ENCODE results near the gene PRR35. TPM values are rescaled to one million over a fixed set of nuclear protein-coding genes. Genes with fewer than 3 reads are reported as not detected.

PRR35 gene
- total RNA-seq, 8 experiments from 2014 or later = 0.05 to 0.85 (median 0.24) TPM; not detected in 3

DNA sequence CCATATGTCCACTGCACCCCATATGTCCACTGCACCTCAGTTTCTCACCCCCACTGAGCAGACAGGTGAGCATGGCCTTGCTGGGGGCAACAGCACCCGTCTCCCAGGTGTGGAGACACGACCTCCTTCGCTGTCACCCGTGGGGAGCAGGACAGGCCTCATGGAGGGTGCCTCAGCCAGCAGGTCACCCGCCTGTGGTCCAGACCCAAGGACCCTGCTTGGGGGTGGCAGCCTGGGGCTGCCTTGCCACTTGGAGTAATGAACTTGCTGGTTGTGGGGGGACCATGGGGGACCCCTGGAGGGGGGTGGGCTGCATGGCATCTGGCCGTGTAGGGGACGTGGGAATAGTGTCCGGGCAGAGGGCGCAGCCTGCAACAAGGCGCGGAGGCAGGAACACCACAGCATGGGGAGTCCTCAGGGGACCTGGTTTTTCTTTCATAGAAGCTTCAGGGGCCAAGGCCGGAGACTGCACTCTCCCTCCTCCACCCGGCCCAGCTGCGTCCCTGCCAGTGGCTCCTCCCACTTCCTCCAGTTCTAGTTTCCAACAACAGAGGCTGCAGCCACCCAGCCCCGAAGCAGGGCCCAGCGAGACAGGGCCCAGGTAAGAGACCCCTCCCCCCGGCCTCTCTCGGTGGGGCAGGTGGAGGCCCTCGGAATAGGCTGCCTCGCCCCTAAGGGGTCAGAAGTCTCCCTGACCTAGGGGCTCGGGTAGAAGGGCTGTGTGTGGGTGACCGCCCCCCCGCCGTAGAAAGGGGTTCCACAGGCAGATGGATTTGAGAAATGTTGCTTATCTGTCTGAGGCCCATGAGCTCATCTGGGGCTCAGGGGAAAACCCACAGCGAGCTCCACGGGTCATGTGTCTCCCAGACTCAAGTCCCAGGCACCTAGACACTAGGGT is 6.5 kb downstream of the PRR35 start, which contains the start of gene NHLRC4:
NHLRC4 (plus strand) TSS at position 531 of the 898 bp plus-strand sequence. CDS start 1,043 bp downstream, outside the sequence.
- peak; percentile 21 to 56 (median 45) for ATAC-seq (replicated peaks in 6 of 8)
- Histone ChIP-seq H3K27ac (peak within 1 kb of the TSS in 1 of 2 donors; percentile 80), H3K4me3 (peak within 1 kb of the TSS in 1 of 5 donors; percentile 4), H3K4me1 (replicated peaks in 1 of 2) (peaks cover 38% of the 10 kb centered on the region in 2 donors)
- WGBS, 10 experiments = 0 to 22% (median 0%) methylated on average over 1 to 6 of the region's 26 CpGs; no CpG with 5 or more reads in 7 of the 10 experiments
- in situ Hi-C loops (cut with MboI; ENCODE audit: low pct_unique_long_range_greater_than_20kb in 2 of 9, low sequenced_read_pairs in 9 of 9, unreplicated experiment in 9 of 9) = no loop called here

DNA sequence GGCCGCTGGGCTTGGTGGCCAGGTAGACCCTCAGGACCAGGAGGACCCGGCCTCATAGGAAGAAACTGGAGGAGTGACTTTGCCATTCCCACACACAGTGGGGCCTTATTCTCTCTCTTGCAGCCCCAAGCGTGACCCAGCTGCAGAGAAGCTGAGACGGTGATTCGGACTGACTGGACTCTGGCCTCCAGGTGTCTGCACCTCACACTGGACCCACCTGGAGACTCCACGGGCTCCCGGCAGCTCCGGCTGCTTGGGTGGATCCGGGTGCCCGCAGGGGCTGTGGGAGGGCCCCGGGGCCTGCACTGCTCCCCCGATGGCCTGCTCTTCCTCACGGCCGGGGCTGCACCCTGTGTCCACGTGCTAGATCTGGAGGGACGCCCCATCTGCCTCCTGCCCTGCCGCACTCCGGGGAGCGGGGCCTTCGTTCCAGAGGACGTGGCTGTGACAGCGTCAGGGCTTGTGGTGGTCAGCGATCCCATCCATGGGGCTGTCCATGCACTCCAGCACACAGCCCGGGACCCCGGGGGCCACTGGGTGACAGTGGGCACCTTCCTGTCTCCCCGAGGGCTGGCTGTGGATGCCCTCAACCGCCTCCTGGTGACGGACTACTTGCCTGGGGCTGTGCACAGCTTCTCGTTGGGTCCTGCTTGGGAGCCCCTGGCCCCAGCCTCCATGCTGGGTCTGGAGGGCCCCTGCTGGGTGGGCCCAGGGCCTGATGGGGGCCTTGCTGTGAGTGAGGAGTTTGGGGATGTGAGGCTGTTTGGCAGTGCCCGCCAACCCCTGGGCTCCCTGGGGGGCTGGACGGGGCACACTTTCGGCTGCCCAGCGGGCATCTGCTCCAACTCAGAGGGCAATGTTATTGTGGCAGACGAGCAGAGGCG is 7.4 kb downstream of the PRR35 start:
- ATAC-seq (replicated peaks in 6 of 8) = no peak
- in situ Hi-C loops (cut with MboI; ENCODE audit: low pct_unique_long_range_greater_than_20kb in 2 of 9, low sequenced_read_pairs in 9 of 9, unreplicated experiment in 9 of 9) = no loop called here
- Histone ChIP-seq H3K27ac (peak overlapping the region in 1 of 2 donors; percentile 80), H3K4me1 (replicated peaks in 1 of 2) (peaks cover 38% of the 10 kb centered on the region in 2 donors), H3K4me3 (no peak overlapping the region)
- WGBS, 10 experiments = 80 to 92% (median 88%) methylated on average over 2 to 3 of the region's 35 CpGs; no CpG with 5 or more reads in 7 of the 10 experiments

DNA sequence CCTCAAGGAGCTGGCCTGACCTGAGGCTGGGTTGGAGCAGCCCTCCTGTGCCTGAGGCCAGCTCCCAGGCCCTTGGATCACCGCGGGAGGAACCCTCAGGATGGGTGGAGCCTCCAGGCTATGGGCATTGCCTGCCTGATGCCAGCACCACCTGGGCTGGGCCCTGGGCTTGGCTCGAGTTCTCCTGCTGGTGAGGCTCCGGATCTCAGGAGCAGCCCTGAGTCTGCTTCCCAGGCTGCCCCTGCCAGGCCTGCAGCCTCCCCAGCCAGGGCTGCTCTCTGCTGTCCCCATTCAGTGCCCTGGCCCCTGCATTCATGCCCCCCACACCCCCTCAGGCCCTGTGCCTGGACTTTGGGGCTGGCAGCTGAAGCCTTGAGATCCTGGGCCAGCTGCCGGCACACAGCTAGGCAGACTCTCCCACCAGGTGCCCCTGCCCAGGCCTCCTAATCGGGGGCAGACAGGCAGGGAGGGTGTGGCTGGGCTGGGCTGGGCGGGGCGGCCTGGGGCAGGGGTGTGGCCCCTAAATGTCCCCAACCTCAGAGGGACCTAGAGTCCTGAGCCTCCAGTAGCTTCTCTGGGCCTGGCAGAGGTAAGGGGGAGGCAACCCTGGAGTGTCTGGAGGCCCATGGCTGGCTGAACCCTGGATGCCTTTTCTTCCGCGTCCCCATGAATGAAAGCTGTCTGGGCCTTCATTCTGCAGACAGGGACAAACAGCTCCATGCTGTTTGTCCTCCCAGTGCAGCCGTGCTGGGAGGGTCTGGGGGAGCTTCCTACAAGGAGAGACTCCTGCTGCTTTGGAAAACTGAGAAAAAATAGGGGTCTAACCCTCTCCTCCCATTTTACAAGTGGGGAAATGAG is 8.4 kb downstream of the PRR35 start:
- WGBS, 10 experiments = 30 to 93% (median 43%) methylated on average over 1 to 3 of the region's 11 CpGs; no CpG with 5 or more reads in 7 of the 10 experiments
- no peak for ATAC-seq (replicated peaks in 6 of 8)
- Histone ChIP-seq H3K27ac (peak overlapping the region in 1 of 2 donors; percentile 84), H3K4me1 (replicated peaks in 1 of 2) (peaks cover 38% of the 10 kb centered on the region in 2 donors), H3K4me3 (peak overlapping the region in 4 of 5 donors; percentile 92 to 100 (median 97))
- in situ Hi-C loops (cut with MboI; ENCODE audit: low pct_unique_long_range_greater_than_20kb in 2 of 9, low sequenced_read_pairs in 9 of 9, unreplicated experiment in 9 of 9) = no loop called here

GRCh38 chr16:569445-570254 is 9.5 kb downstream of the PRR35 start, which contains the start of gene PIGQ:
PIGQ (plus strand) TSS chr16:569968; CDS start chr16:574075, 4,107 bp downstream.
- peak within 1 kb of the TSS; percentile 52 to 84 for H3K27ac ChIP-seq
- WGBS, 10 experiments = 0% methylated on average over 1 to 2 of the region's 87 CpGs; no CpG with 5 or more reads in 8 of the 10 experiments
- in situ Hi-C loops (cut with MboI; ENCODE audit: low pct_unique_long_range_greater_than_20kb in 2 of 9, low sequenced_read_pairs in 9 of 9, unreplicated experiment in 9 of 9) = no loop called here
- peaks cover 36 to 37% of the 10 kb centered on the region in 2 donors for H3K4me1 ChIP-seq (replicated peaks in 1 of 2)
- peak; percentile 44 to 83 (median 57) for ATAC-seq (replicated peaks in 6 of 8)
- H3K4me3 ChIP-seq = peak within 1 kb of the TSS; percentile 92 to 100 (median 95)

DNA sequence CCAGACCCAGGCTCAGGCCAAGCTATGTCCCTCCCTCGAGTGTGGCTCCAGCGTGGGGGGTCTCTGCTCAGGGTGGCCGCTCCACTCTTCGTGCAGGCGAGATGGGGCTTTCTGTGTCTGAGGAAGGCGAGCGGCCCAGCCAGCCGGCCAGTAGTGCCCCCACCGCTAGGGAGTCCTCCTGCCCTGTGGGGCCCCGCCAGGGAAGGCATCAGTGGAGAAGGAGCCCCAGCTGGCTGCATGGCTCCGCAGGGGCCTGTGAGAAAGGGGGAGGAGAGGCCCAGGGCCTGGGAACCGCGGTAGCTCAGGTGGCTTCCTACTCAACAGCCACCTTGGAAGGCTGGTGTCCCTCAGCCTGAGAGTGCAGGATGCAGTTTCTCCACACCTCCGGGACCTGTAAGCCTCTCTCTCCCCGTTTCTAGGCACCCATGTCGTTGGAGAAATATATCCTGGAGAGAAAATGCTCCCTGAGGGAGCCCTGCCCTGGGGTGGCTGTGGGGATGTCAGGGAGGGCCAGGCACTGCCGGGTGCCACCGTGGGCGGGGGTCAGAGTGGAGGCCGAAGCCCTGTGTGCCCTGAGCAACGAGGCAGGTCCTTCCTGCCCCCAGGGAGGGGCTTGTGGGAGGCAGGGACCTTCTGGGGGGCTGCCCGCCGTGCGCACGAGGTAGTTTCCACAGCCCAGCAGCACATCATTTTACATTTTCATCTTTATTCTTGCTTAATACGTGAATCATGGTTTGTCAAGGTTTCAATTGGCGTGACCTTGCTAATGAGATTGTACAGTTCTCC is 12.9 kb downstream of the PRR35 start:
- no peak for ATAC-seq (replicated peaks in 6 of 8)
- H3K4me1 ChIP-seq (replicated peaks in 1 of 2) = peaks cover 10 to 11% of the 10 kb centered on the region in 2 donors
- in situ Hi-C loops (cut with MboI; ENCODE audit: low pct_unique_long_range_greater_than_20kb in 2 of 9, low sequenced_read_pairs in 9 of 9, unreplicated experiment in 9 of 9) = no loop called here
- H3K4me3 ChIP-seq = no peak overlapping the region
- H3K27ac ChIP-seq = no peak overlapping the region
- 60 to 100% (median 91%) methylated on average over 2 to 7 of the region's 27 CpGs; no CpG with 5 or more reads in 6 of the 10 experiments for WGBS, 10 experiments

GRCh38 chr16:574021-574760 is 14.0 kb downstream of the PRR35 start:
- no peak overlapping the region for H3K27ac ChIP-seq
- no peak for ATAC-seq (replicated peaks in 6 of 8)
- 62 to 100% (median 96%) methylated on average over 1 to 9 of the region's 46 CpGs; no CpG with 5 or more reads in 5 of the 10 experiments for WGBS, 10 experiments
- peaks cover 3 to 8% of the 10 kb centered on the region in 2 donors for H3K4me1 ChIP-seq (replicated peaks in 1 of 2)
- H3K4me3 ChIP-seq = no peak overlapping the region
- in situ Hi-C loops (cut with MboI; ENCODE audit: low pct_unique_long_range_greater_than_20kb in 2 of 9, low sequenced_read_pairs in 9 of 9, unreplicated experiment in 9 of 9) = no loop called here

GRCh38 chr16:575354-576196 is 15.4 kb downstream of the PRR35 start:
- peaks cover 2 to 6% of the 10 kb centered on the region in 2 donors for H3K4me1 ChIP-seq (replicated peaks in 1 of 2)
- no peak for ATAC-seq (replicated peaks in 6 of 8)
- H3K27ac ChIP-seq = no peak overlapping the region
- in situ Hi-C loops (cut with MboI; ENCODE audit: low pct_unique_long_range_greater_than_20kb in 2 of 9, low sequenced_read_pairs in 9 of 9, unreplicated experiment in 9 of 9) = no loop called here
- 96 to 100% (median 100%) methylated on average over 1 to 7 of the region's 36 CpGs; no CpG with 5 or more reads in 6 of the 10 experiments for WGBS, 10 experiments
- H3K4me3 ChIP-seq = no peak overlapping the region

GRCh38 chr16:576197-576822 is 16.1 kb downstream of the PRR35 start:
- peaks cover 0 to 6% of the 10 kb centered on the region in 2 donors for H3K4me1 ChIP-seq (replicated peaks in 1 of 2)
- in situ Hi-C loops (cut with MboI; ENCODE audit: low pct_unique_long_range_greater_than_20kb in 2 of 9, low sequenced_read_pairs in 9 of 9, unreplicated experiment in 9 of 9) = no loop called here
- peak in 2 of 8 experiments; percentile 35 to 36 for ATAC-seq (replicated peaks in 6 of 8)
- no peak overlapping the region for H3K4me3 ChIP-seq
- H3K27ac ChIP-seq = no peak overlapping the region
- 40 to 60% methylated on average over 1 of the region's 21 CpGs; no CpG with 5 or more reads in 8 of the 10 experiments for WGBS, 10 experiments

GRCh38 chr16:576823-577201 is 16.6 kb downstream of the PRR35 start:
- in situ Hi-C loops (cut with MboI; ENCODE audit: low pct_unique_long_range_greater_than_20kb in 2 of 9, low sequenced_read_pairs in 9 of 9, unreplicated experiment in 9 of 9) = no loop called here
- no peak overlapping the region for H3K27ac ChIP-seq
- peaks cover 0 to 6% of the 10 kb centered on the region in 2 donors for H3K4me1 ChIP-seq (replicated peaks in 1 of 2)
- peak in 1 of 8 experiments; percentile 40 for ATAC-seq (replicated peaks in 6 of 8)
- no peak overlapping the region for H3K4me3 ChIP-seq
- 34 to 100% methylated on average over 1 to 2 of the region's 8 CpGs; no CpG with 5 or more reads in 8 of the 10 experiments for WGBS, 10 experiments

Data from motor neuron (in vitro differentiated cells).